Keratinocyte (primary cell): Measurements from ENCODE around the gene ACP6. TPM values are rescaled to one million over a fixed set of nuclear protein-coding genes. Genes with fewer than 3 reads are reported as not detected.

Experiments
- DNase-seq: peaks from one replicate; pipeline ENCODE4 v3.0.0-alpha.2; 2011; ENCODE audit warnings: low read depth, missing footprints, low spot score
- FAIRE-seq: peaks from 2 replicates; lab custom pipeline; 2011; peaks lifted over from hg19 to GRCh38; lab: Jason Lieb, UNC
- H2AFZ ChIP-seq: 2 replicates; pipeline ENCODE4 v1.6.0; 2012; ENCODE audit warnings: low read length, control low read depth, inconsistent platforms; ENCODE audit not compliant: control insufficient read depth
- H3K27ac ChIP-seq: 2 replicates; pipeline ENCODE4 v1.5.1; 2011; ENCODE audit warnings: low read length; ENCODE audit not compliant: control insufficient read depth, insufficient read depth
- H3K27me3 ChIP-seq: 3 replicates; pipeline ENCODE4 v1.6.0; 2011; ENCODE audit warnings: low read length; ENCODE audit not compliant: control insufficient read depth, insufficient read depth; ENCODE audit errors: extremely low read depth
- H3K36me3 ChIP-seq, 2 experiments: 2 replicates in 1 of 2; 3 replicates in 1 of 2; pipeline ENCODE4 v1.5.1; 2011; ENCODE audit warnings: low read length in 2 of 2, mild to moderate bottlenecking in 1 of 2; ENCODE audit not compliant: control insufficient read depth in 2 of 2, insufficient read depth in 2 of 2; ENCODE audit errors: extremely low read depth in 1 of 2
- H3K4me1 ChIP-seq: 3 replicates; pipeline ENCODE4 v1.5.1; 2011; ENCODE audit warnings: low read length; ENCODE audit not compliant: control insufficient read depth, insufficient read depth; ENCODE audit errors: extremely low read depth
- H3K4me2 ChIP-seq: 3 replicates; pipeline ENCODE4 v1.6.0; 2011; ENCODE audit warnings: low read depth, low read length; ENCODE audit not compliant: control insufficient read depth, insufficient read depth; ENCODE audit errors: extremely low read depth
- H3K4me3 ChIP-seq, 3 experiments: fragments of 200-600 bp in 1 of 3; sonication (generic) in 1 of 3; 2 replicates in 2 of 3; 3 replicates in 1 of 3; pipeline ENCODE4 v1.5.1; 2011 to 2016; ENCODE audit warnings: low read length in 3 of 3, mild to moderate bottlenecking in 3 of 3, control low read depth in 2 of 3, inconsistent platforms in 1 of 3, low read depth in 1 of 3, mixed read lengths in 1 of 3, mixed run types in 1 of 3, moderate library complexity in 1 of 3; ENCODE audit not compliant: control insufficient read depth in 2 of 3, insufficient read depth in 2 of 3; ENCODE audit errors: extremely low read depth in 1 of 3
- H3K79me2 ChIP-seq: 2 replicates; pipeline ENCODE4 v1.6.0; 2012; ENCODE audit warnings: low read length; ENCODE audit not compliant: control insufficient read depth, insufficient read depth
- H3K9ac ChIP-seq: 3 replicates; pipeline ENCODE4 v1.6.0; 2011; ENCODE audit warnings: low read length; ENCODE audit not compliant: control insufficient read depth, insufficient read depth; ENCODE audit errors: extremely low read depth
- H3K9me1 ChIP-seq: 3 replicates; pipeline ENCODE4 v1.6.0; 2011; ENCODE audit warnings: low read length; ENCODE audit not compliant: control insufficient read depth, insufficient read depth; ENCODE audit errors: extremely low read depth
- H3K9me3 ChIP-seq: 2 replicates; pipeline ENCODE4 v1.5.1; 2012; ENCODE audit warnings: low read depth, low read length; ENCODE audit not compliant: control insufficient read depth
- H4K20me1 ChIP-seq: 3 replicates; pipeline ENCODE4 v1.6.0; 2011; ENCODE audit warnings: low read length; ENCODE audit not compliant: control insufficient read depth, insufficient read depth; ENCODE audit errors: extremely low read depth
- EZH2 ChIP-seq: IDR thresholded peaks from one replicate; pipeline ENCODE4 v1.6.1; 2012; ENCODE audit warnings: inconsistent platforms, mild to moderate bottlenecking, low read length, moderate library complexity
- dilution Hi-C: fragments of 300-500 bp; cut with MboI; formaldehyde crosslinking; loops from one replicate; pipeline ENCODE4 v1.7.0; 2020; ENCODE audit warnings: low sequenced_read_pairs; ENCODE audit not compliant: extremely low pct_ligation_motif_present
- polyA plus RNA-seq, 5 experiments: library from polyadenylated mRNA; depleted of rRNA in 3 of 5; stranded (reverse) in 3 of 5; stranded (forward) in 1 of 5; unstranded in 1 of 5; fragments of >200 nt; gene quantifications; 1 replicate in 1 of 5; 2 replicates in 3 of 5; 3 replicates in 1 of 5; pipeline versions ENCODE4 v1.2.1 to v1.2.3, GENCODE V29; 2011 to 2012; ENCODE audit warnings: missing spikeins in 2 of 5, low read depth in 1 of 5, low replicate concordance in 1 of 5
- TF ChIP-seq, protein P1 (sequence below), 3 experiments: IDR thresholded peaks in 1 of 3; conservative IDR thresholded peaks in 1 of 3; optimal IDR thresholded peaks in 1 of 3; 2 replicates in 2 of 3; 3 replicates in 1 of 3; pipeline versions ENCODE3 to v1.5.1; 2011; ENCODE audit warnings: low read length in 3 of 3, mild to moderate bottlenecking in 3 of 3, moderate library complexity in 2 of 3, control low read depth in 1 of 3, inconsistent platforms in 1 of 3; ENCODE audit not compliant: insufficient read depth in 2 of 3; ENCODE audit errors: extremely low read depth in 1 of 3

The ACP6 gene
- polyA plus RNA-seq, 1 donor (not counting 4 experiments of a cell fraction or from before 2014, with no cell fraction given): 7.4 TPM

DNA sequence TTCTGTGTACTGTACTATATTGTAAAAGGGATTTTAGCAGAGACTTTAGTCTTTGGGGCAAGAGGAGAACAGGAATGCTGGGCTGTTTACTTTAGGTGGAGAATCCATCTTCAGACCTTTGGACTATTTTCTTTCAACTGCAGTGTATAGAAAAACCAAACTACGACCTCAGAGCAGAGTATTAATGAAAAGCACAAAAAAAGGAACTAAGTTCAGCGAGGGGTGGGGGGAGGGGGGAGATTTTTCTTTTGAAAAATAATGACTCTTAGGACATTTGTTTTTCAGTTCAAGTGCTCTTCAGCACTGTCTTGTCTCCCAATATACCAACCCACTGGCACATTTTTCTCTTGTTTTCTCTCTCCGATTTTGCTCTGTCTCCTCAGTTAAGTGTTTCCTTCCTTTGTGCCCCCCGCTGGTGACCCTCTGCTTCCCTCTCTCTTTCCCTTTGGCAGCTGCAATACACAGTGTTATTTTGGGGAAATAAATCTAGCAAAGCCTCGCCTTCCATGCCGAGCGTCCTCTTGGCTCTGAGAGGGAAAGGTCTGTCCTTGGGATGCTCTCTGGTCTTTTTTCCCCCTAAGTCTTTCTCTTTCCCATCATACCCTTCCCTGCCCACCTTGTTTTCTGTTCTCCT, 44.8 kb downstream of the ACP6 start:
- no peak for TF ChIP-seq EZH2
- TF ChIP-seq, protein P1, sequence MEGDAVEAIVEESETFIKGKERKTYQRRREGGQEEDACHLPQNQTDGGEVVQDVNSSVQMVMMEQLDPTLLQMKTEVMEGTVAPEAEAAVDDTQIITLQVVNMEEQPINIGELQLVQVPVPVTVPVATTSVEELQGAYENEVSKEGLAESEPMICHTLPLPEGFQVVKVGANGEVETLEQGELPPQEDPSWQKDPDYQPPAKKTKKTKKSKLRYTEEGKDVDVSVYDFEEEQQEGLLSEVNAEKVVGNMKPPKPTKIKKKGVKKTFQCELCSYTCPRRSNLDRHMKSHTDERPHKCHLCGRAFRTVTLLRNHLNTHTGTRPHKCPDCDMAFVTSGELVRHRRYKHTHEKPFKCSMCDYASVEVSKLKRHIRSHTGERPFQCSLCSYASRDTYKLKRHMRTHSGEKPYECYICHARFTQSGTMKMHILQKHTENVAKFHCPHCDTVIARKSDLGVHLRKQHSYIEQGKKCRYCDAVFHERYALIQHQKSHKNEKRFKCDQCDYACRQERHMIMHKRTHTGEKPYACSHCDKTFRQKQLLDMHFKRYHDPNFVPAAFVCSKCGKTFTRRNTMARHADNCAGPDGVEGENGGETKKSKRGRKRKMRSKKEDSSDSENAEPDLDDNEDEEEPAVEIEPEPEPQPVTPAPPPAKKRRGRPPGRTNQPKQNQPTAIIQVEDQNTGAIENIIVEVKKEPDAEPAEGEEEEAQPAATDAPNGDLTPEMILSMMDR (optimal IDR thresholded peaks at IDR 0.05 in 1 of 3, IDR thresholded peaks at IDR 0.05 in 1 of 3, conservative IDR thresholded peaks at IDR 0.05 in 1 of 3; ENCODE audit: extremely low read depth in 1 of 3, insufficient read depth in 2 of 3, low read length in 3 of 3): no peak
- Histone ChIP-seq H3K4me1 (no peaks in the 10 kb centered on the region), H2AFZ (no peak overlapping the region), H3K27ac (no peak overlapping the region), H3K4me3 (no peak overlapping the region), H3K9me3 (no peaks in the 10 kb centered on the region), H4K20me1 (no peaks in the 10 kb centered on the region), H3K9me1 (no peaks in the 10 kb centered on the region), H3K36me3 (peaks cover 0 to 2% of the 10 kb centered on the region in 2 experiments), H3K79me2 (no peaks in the 10 kb centered on the region), H3K9ac (no peak overlapping the region), H3K4me2 (no peak overlapping the region), H3K27me3 (no peaks in the 10 kb centered on the region)
- dilution Hi-C loops: no loop called here
- no peak for FAIRE-seq
- no peak for DNase-seq

DNA sequence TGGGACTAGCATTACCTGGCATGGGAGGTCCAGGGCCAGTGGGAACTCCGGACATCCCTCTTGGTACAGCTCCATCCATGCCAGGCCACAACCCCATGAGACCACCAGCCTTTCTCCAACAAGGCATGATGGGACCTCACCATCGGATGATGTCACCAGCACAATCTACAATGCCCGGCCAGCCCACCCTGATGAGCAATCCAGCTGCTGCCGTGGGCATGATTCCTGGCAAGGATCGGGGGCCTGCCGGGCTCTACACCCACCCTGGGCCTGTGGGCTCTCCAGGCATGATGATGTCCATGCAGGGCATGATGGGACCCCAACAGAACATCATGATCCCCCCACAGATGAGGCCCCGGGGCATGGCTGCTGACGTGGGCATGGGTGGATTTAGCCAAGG, 45.8 kb downstream of the ACP6 start:
- Histone ChIP-seq H3K36me3 (peaks cover 0 to 6% of the 10 kb centered on the region in 2 experiments), H3K27ac (no peak overlapping the region), H3K4me1 (no peaks in the 10 kb centered on the region), H3K27me3 (no peaks in the 10 kb centered on the region), H3K9ac (no peak overlapping the region), H3K79me2 (no peaks in the 10 kb centered on the region), H2AFZ (no peak overlapping the region), H3K4me2 (no peak overlapping the region), H3K9me3 (no peaks in the 10 kb centered on the region), H3K4me3 (no peak overlapping the region), H3K9me1 (no peaks in the 10 kb centered on the region), H4K20me1 (no peaks in the 10 kb centered on the region)
- dilution Hi-C loops: no loop called here
- FAIRE-seq: no peak
- no peak for DNase-seq
- TF ChIP-seq, protein P1 (optimal IDR thresholded peaks at IDR 0.05 in 1 of 3, IDR thresholded peaks at IDR 0.05 in 1 of 3, conservative IDR thresholded peaks at IDR 0.05 in 1 of 3; ENCODE audit: extremely low read depth in 1 of 3, insufficient read depth in 2 of 3, low read length in 3 of 3): no peak
- no peak for TF ChIP-seq EZH2
